Measurements from ENCODE around the gene TMEM235.

Gene TMEM235

GRCh38 chr17:78264590-78264989, 33.2 kb downstream of the TMEM235 start:
- DNase-seq (ENCODE audit: low read depth): no peak
- H3K4me3 ChIP-seq (ENCODE audit: low read length): no peak overlapping the region
- TF ChIP-seq CTCF (conservative IDR thresholded peaks at IDR 0.05; ENCODE audit: low read length): no peak

GRCh38 chr17:78265121-78265520, 33.7 kb downstream of the TMEM235 start:
- TF ChIP-seq CTCF (conservative IDR thresholded peaks at IDR 0.05; ENCODE audit: low read length): no peak
- DNase-seq (ENCODE audit: low read depth): no peak

GRCh38 chr17:78266231-78266631, 34.8 kb downstream of the TMEM235 start:
- no peak for TF ChIP-seq CTCF (conservative IDR thresholded peaks at IDR 0.05; ENCODE audit: low read length)
- no peak overlapping the region for H3K4me3 ChIP-seq (ENCODE audit: low read length)
- DNase-seq (ENCODE audit: low read depth): no peak

More at GRCh38 chr17:78265121-78265520, 33.7 kb downstream of the TMEM235 start:
- no peak overlapping the region for H3K4me3 ChIP-seq (ENCODE audit: low read length)

- no peak for TF ChIP-seq CTCF (conservative IDR thresholded peaks at IDR 0.05; ENCODE audit: low read length)
- no peak overlapping the region for H3K4me3 ChIP-seq (ENCODE audit: low read length)
- DNase-seq (ENCODE audit: low read depth): no peak
Observed at GRCh38 chr17:78266771-78267170, 35.3 kb downstream of the TMEM235 start.

- no peak for DNase-seq (ENCODE audit: low read depth)
- no peak for TF ChIP-seq CTCF (conservative IDR thresholded peaks at IDR 0.05; ENCODE audit: low read length)
- no peak overlapping the region for H3K4me3 ChIP-seq (ENCODE audit: low read length)
Observed at GRCh38 chr17:78267253-78268073, 36.0 kb downstream of the TMEM235 start.

- DNase-seq (ENCODE audit: low read depth): no peak
- H3K4me3 ChIP-seq (ENCODE audit: low read length): no peak overlapping the region
- no peak for TF ChIP-seq CTCF (conservative IDR thresholded peaks at IDR 0.05; ENCODE audit: low read length)
Observed at GRCh38 chr17:78268191-78268874, 36.9 kb downstream of the TMEM235 start.
